ENCODE measurements around the gene PDE4B.
"Not testable (repeated sequence)": the region's sequence is repeated elsewhere in the genome, so short reads cannot be mapped to it uniquely, and the experiment has no call there.

PDE4B gene

GRCh38 chr1:66316464-66317247 lies 524.0 kb downstream of the PDE4B start:
- DNase-seq = no peak
- TF ChIP-seq GATA1 (IDR thresholded peaks at IDR 0.05; ENCODE audit: low read depth, low read length) (no peak), POLR2A (IDR thresholded peaks at IDR 0.05; ENCODE audit: low read length) (no peak)

GRCh38 chr1:66317248-66317515 lies 524.5 kb downstream of the PDE4B start:
- DNase-seq = no peak
- no peak for TF ChIP-seq POLR2A (IDR thresholded peaks at IDR 0.05; ENCODE audit: low read length)
- no peak for TF ChIP-seq GATA1 (IDR thresholded peaks at IDR 0.05; ENCODE audit: low read depth, low read length)

- TF ChIP-seq POLR2A (IDR thresholded peaks at IDR 0.05; ENCODE audit: low read length) = no peak
- TF ChIP-seq GATA1 (IDR thresholded peaks at IDR 0.05; ENCODE audit: low read depth, low read length) = no peak
- DNase-seq = no peak
Observed at GRCh38 chr1:66320231-66320630, 527.5 kb downstream of the PDE4B start.

GRCh38 chr1:66322462-66322861 lies 529.8 kb downstream of the PDE4B start:
- not testable (repeated sequence) for DNase-seq

- DNase-seq = no peak
Observed at GRCh38 chr1:66323958-66324625, 531.4 kb downstream of the PDE4B start.

GRCh38 chr1:66325594-66326380 lies 533.1 kb downstream of the PDE4B start:
- DNase-seq = no peak
- TF ChIP-seq POLR2A (IDR thresholded peaks at IDR 0.05; ENCODE audit: low read length) (no peak), GATA1 (IDR thresholded peaks at IDR 0.05; ENCODE audit: low read depth, low read length) (no peak)

More at GRCh38 chr1:66323958-66324625, 531.4 kb downstream of the PDE4B start:
- TF ChIP-seq POLR2A (IDR thresholded peaks at IDR 0.05; ENCODE audit: low read length) (no peak), GATA1 (IDR thresholded peaks at IDR 0.05; ENCODE audit: low read depth, low read length) (no peak)

- no peak for DNase-seq
- TF ChIP-seq GATA1 (IDR thresholded peaks at IDR 0.05; ENCODE audit: low read depth, low read length) (no peak), POLR2A (IDR thresholded peaks at IDR 0.05; ENCODE audit: low read length) (no peak)
Observed at GRCh38 chr1:66326867-66327266, 534.2 kb downstream of the PDE4B start.

GRCh38 chr1:66327588-66327987 lies 534.9 kb downstream of the PDE4B start:
- DNase-seq = no peak
- TF ChIP-seq POLR2A (IDR thresholded peaks at IDR 0.05; ENCODE audit: low read length) = no peak
- TF ChIP-seq GATA1 (IDR thresholded peaks at IDR 0.05; ENCODE audit: low read depth, low read length) = no peak

- no peak for TF ChIP-seq POLR2A (IDR thresholded peaks at IDR 0.05; ENCODE audit: low read length)
- TF ChIP-seq GATA1 (IDR thresholded peaks at IDR 0.05; ENCODE audit: low read depth, low read length) = no peak
- no peak for DNase-seq
Observed at GRCh38 chr1:66328896-66329295, 536.2 kb downstream of the PDE4B start.

GRCh38 chr1:66330722-66331141 lies 538.0 kb downstream of the PDE4B start:
- no peak for DNase-seq
- TF ChIP-seq POLR2A (IDR thresholded peaks at IDR 0.05; ENCODE audit: low read length) (no peak), GATA1 (IDR thresholded peaks at IDR 0.05; ENCODE audit: low read depth, low read length) (no peak)

GRCh38 chr1:66331658-66332547 lies 539.2 kb downstream of the PDE4B start:
- no peak for DNase-seq
- no peak for TF ChIP-seq GATA1 (IDR thresholded peaks at IDR 0.05; ENCODE audit: low read depth, low read length)

GRCh38 chr1:66332548-66332901 lies 539.8 kb downstream of the PDE4B start:
- no peak for DNase-seq
- TF ChIP-seq GATA1 (IDR thresholded peaks at IDR 0.05; ENCODE audit: low read depth, low read length) = no peak
- no peak for TF ChIP-seq POLR2A (IDR thresholded peaks at IDR 0.05; ENCODE audit: low read length)

GRCh38 chr1:66333466-66334199 lies 540.9 kb downstream of the PDE4B start:
- no peak for DNase-seq

More at GRCh38 chr1:66333466-66334199, 540.9 kb downstream of the PDE4B start:
- TF ChIP-seq GATA1 (IDR thresholded peaks at IDR 0.05; ENCODE audit: low read depth, low read length) = no peak
- TF ChIP-seq POLR2A (IDR thresholded peaks at IDR 0.05; ENCODE audit: low read length) = no peak

All from erythroblast (primary cell).